SK-N-SH (cell line): ENCODE measurements around the gene MARK3.

ENCODE experiments used
- CTCF ChIP-seq: fragments of 200-600 bp; sonication (generic); IDR thresholded peaks from 2 replicates; pipeline ENCODE4 v1.6.1; 2017; ENCODE audit warnings: antibody characterized with exemption, mild to moderate bottlenecking, moderate library complexity
- EZH2phosphoT487 ChIP-seq: fragments of 200-600 bp; sonication (generic); IDR thresholded peaks from 2 replicates; pipeline ENCODE4 v1.6.1; 2017; ENCODE audit warnings: low read depth, mixed run types, mild to moderate bottlenecking, antibody characterized with exemption, moderate library complexity, borderline replicate concordance
- MAX ChIP-seq: IDR thresholded peaks from 2 replicates; pipeline ENCODE4 v1.4.0; 2012; ENCODE audit warnings: low read depth
- PBX3 ChIP-seq: IDR thresholded peaks from 2 replicates; pipeline ENCODE4; 2012
- SIN3A ChIP-seq: IDR thresholded peaks from 2 replicates; pipeline ENCODE4 v1.6.1; 2012; ENCODE audit warnings: low read depth, mild to moderate bottlenecking, low read length, moderate library complexity, borderline replicate concordance
- TAF1 ChIP-seq: IDR thresholded peaks from 2 replicates; pipeline ENCODE4 v1.6.1; 2012; ENCODE audit warnings: low read depth, mild to moderate bottlenecking, low read length, moderate library complexity, borderline replicate concordance

- TF ChIP-seq SIN3A = no peak
- no peak for TF ChIP-seq CTCF
- no peak for TF ChIP-seq TAF1
- no peak for TF ChIP-seq MAX
- TF ChIP-seq EZH2phosphoT487 = no peak
- TF ChIP-seq PBX3 = no peak
Observed at GRCh38 chr14:103495854-103496253, 110.6 kb downstream of the MARK3 start.
